Brain pericyte (primary cell): ENCODE measurements around the gene NAGA.

Experiments used
- DNase-seq: peaks from one replicate; pipeline ENCODE4 v3.0.0-alpha.2; 2012; ENCODE audit warnings: low read depth, low spot score

NAGA gene

GRCh38 chr22:42039271-42039670 lies 31.3 kb downstream of the NAGA start:
- no peak for DNase-seq

DNA sequence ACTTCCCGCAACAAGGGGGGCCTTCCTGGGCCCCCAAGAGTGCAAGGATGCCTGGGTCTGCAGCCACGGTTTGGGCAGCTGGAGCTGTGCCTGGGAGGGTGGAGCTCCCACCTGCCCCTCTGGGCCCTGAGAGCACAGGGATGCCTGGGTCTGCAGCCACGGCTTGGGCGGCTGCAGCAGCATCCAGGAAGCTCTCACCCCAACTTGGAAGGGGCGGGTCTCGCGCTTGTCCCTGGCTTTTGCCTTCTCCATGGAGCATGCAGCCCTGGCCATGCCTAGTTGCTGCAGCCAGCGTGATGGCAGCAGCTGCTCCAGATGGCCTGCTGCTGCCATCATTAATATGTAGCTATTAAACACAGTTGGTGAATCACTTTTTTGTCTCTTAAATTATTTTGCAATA lies 35.4 kb downstream of the NAGA start:
- no peak for DNase-seq

- no peak for DNase-seq
Measured at GRCh38 chr22:42033263-42034181, 37.1 kb downstream of the NAGA start.

DNA sequence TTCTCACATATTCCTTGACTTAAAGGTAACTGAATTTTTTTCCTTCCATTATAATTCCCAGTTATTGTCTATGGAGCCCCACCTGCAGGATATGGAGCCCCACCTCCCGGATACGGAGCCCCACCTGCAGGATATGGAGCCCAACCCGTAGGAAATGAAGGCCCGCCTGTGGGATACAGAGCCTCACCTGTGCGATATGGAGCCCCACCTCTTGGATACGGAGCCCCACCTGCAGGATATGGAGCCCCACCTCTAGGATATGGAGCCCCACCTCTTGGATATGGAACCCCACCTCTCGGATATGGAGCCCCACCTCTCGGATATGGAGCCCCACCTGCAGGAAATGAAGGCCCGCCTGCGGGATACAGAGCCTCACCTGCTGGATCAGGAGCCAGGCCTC lies 43.9 kb downstream of the NAGA start:
- DNase-seq = no peak

DNA sequence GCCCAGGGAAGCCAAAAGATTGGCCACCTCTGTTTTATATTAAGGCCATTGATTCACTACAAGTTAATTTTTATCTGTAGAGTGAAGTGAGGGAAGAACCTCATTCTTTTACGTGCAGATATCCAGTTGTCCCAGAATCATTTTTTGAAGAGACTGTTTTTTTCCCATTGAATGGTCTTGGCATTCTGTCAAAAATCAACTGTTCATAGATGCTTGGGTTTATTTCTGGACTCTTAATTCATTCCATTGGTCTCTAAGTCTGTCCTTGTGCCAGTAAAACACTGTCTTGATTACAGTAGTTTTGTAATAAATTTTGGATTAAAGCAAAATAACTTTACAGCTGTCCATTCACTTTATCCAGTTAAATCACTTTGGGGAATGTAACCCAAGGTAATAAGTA lies 45.2 kb downstream of the NAGA start:
- no peak for DNase-seq

GRCh38 chr22:42022162-42022847 lies 48.3 kb downstream of the NAGA start:
- DNase-seq = no peak

DNA sequence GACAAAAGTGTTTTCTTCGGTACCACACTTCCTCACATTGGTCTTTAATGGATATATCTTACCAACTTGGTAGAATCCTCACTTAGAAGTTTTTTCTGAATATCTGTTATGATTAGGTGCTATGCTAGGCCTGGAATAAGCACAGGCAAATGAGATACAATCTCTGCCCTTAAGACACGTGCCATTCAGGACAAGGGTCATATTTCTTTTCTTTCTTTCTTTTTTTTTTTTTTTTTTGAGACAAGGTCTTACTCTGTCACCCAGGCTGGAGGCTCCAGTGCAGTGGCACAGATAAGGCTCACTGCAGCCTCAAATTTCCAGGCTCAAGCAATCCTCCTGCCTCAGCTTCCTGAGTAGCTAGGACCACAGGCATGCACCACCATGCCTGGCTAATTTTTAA lies 49.0 kb downstream of the NAGA start:
- no peak for DNase-seq

DNA sequence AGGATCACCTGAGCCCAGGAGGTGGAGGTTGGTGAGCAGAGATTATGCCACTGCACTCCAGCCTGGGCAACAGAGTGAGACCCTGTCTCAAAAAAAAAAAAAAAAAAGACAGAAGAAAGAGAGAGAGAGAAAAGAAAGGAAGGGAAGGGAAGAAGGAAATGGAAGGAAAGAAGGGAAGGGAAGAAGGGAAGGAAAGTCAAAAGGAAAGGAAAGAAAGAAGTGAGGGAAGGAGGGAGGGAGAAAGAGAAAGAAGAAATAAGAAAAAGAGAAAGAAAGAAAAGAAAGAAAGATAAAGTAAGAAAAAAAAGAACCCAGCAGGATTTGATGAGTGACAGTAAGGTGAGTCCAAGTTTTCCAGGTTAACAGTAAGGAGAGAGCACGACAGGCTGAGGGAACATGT lies 52.4 kb downstream of the NAGA start:
- DNase-seq = no peak

DNA sequence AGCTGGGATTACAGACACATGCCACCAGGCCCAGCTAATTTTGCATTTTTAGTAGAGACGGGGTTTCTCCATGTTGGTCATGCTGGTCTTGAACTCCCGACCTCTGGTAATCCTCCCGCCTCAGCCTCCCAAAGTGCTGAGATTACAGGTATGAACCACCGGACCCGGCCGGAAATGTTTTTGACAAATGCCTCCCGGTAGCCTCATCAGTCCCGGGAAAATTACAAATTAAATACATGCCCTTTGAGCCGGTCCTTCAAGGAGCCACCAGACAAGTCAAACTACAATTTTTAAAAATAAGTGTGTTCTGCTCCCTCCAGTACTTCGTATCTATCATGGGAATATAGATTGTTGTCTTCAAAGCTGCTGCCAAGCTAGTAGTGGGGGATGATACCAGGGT lies 54.5 kb downstream of the NAGA start:
- DNase-seq = no peak

- no peak for DNase-seq
Measured at GRCh38 chr22:42013385-42013784, 57.2 kb downstream of the NAGA start.

DNA sequence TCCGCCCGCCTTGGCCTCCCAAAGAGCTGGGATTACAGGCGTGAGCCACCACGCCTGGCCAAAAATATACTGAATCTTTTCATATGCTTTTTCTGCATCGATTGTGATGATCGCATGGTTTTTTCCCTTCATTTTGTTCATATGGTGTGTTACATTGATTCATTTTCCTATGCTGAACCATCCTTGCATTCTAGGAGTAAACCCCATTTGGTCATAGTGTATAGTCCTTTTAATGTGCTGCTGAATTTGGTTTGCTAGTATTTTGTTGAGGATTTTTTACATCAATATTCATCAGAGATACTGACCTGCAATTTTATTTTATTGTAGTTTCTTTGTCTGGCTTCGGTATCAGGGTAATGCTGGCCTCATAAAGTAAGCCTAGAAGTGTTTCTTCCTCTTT lies 59.8 kb downstream of the NAGA start:
- DNase-seq = no peak
